ENCODE measurements around the gene ZNF780B. TPM values are rescaled to one million over a fixed set of nuclear protein-coding genes. Genes with fewer than 3 reads are reported as not detected.

Gene ZNF780B
- total and polyA plus RNA-seq, 2 of the 8 experiments (the other 6 are each of a cell fraction or from before 2014, with no cell fraction given), result 3.1 to 22.4 TPM

DNA sequence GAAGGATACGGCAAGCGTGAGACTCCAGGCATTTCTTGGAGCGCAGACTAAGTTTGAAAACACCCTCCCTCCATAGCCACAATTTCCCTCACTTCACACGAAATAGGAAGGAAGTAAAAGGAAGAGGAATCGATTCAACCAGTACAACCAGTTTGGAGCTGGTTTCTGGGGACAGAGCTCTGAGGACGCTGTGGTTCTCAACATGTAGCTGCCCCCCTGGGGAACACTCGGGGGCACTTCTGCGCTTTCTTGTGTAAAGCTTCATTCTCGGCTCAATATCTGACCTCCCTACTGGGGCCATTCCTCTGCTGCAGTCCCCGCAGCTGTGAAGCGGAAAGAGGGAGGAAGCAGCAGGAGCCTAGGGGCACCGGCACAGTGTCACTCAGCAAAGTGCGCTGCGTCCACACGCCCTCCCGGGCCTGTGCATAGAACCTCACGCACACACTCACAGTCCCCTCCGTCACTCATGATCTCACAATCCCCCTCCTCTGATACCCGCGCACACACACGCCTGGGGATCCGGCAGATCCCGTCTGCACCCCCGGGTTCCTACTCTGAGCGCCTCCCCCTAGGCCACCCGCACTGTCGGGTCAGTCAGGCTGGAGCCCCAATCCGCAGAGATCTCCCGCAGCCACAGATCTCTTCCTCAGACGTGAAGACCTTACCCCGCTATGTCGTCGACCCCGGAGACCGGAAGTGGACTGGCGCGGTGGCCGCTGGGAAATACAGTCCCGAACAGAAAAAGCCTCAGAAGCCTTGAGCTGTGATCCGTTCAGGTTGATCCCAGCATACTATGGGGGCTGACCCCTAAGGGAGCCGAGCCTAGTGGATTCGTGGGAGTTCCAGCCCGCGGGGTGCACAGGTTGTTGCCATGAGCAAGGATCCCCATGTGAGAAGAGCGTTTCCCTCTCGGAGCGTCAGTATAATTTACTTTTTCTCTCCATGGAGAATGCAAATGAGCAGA lies 34.5 kb upstream of the ZNF780B start, which contains the start of gene ZNF780A (continued):
- TF ChIP-seq POLR2AphosphoS5 (IDR thresholded peaks at IDR 0.05; ENCODE audit: low read depth, low read length) (peak; percentile 68), SIN3A (conservative IDR thresholded peaks at IDR 0.05 in 1 of 2, IDR thresholded peaks at IDR 0.05 in 1 of 2; ENCODE audit: low read depth in 1 of 2, low read length in 2 of 2) (peak; percentile 33 to 47; a peak in 1 of 4 replicates)

Measured in H1 (cell line).